ENCODE data around the gene FHOD3. TPM values are rescaled to one million over a fixed set of nuclear protein-coding genes. Genes with fewer than 3 reads are reported as not detected.

FHOD3 gene
- total RNA-seq, 2 donors from 2014 or later = 19.8 to 24.9 TPM

DNA sequence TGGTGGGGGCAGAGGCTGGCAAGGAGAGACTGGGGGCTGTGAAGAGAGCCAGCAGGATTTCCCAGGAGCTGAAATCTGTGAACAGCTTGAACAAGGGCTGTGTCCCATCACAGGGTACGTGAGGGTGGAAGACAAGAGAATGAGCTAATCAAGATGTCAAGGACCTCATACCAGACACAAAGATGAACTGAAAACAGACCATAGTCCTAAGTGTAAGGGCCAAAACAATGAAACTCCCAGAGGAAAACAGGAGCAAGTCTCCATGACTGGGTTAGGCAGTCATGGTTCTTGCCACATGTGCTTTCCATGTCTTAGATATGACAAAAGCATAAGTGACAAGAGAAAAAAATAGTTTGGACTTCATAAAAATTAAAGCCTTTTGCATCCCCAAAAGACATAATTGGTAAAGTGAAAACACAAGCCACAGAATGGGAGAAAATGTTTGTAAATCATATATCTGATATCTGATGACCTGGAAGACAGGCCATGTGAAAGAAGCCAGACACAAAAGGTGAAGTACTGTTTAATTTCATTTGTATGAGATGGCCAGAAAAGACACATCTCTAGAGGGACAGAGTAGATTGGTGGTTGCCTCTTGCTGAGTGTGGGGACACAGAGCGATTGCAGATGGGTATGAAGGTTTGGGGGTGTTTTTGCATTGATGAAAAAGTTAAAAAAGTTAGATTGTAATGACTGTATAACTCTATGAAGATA, 67.6 kb downstream of the FHOD3 start:
- H3K27me3 ChIP-seq (replicated peaks; ENCODE audit: insufficient read depth) = no peaks in the 10 kb centered on the region
- no peak overlapping the region for H3K4me3 ChIP-seq
- peaks cover 14 to 31% of the 10 kb centered on the region in 2 donors for H3K4me1 ChIP-seq (ENCODE audit: control insufficient read depth in 1 of 2, low read depth in 2 of 2)
- DNase-seq (ENCODE audit: low spot score) (no peak), ATAC-seq (ENCODE audit: insufficient number of reproducible peaks, low FRiP score, low read depth) (no peak)
- no peak for TF ChIP-seq CTCF (IDR thresholded peaks at IDR 0.05)
- H3K27ac ChIP-seq = no peak overlapping the region
- no peaks in the 10 kb centered on the region for H3K36me3 ChIP-seq
- no peaks in the 10 kb centered on the region for H3K9me3 ChIP-seq

DNA sequence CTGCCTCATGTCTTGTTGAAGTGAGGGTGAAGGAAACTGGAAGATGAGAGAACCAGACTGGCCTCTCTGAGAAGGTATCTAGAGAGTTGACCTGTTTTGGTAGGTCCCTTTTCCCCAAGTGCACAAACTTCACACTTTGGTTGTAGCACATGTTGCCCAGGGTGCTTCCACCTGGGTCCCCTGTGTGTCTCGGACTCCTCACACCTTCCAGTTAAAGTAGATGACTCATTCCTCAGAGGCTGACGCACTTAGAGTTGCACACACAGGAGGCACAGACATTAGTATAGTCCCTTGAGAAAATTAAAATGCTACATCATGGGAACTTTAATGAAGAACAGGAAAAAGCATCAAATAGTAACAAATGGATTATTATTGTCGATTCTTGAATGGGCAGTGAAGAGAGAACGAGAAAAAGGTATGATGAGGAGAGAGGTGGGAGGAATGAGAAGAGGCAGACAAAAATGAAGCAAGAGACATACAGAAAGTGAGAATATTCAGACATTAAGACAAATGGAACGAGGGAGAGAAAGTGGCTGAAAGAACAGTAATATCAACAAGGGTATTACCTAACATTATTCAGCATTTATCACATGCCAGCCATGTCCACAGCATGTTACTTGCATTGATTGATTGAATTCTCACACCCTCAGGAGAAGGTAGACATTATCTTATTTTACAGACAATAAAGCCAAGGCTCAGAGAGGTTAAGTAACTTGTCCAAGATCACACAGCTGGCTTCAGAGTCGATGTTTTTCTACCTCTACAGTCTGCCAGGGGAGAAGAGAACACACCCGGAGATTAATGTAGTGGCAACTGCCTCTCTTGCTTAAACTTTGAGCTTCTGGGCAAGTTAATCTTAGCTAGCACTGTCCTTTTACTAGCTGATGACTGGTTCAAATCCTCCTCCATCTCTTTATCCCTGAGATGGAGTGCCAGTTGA, 68.6 kb downstream of the FHOD3 start:
- ATAC-seq (ENCODE audit: insufficient number of reproducible peaks, low FRiP score, low read depth) (no peak), DNase-seq (ENCODE audit: low spot score) (no peak)
- Histone ChIP-seq H3K4me3 (no peak overlapping the region), H3K27ac (peak overlapping the region; percentile 60 to 66), H3K27me3 (replicated peaks; ENCODE audit: insufficient read depth) (no peaks in the 10 kb centered on the region), H3K9me3 (no peaks in the 10 kb centered on the region), H3K36me3 (no peaks in the 10 kb centered on the region), H3K4me1 (ENCODE audit: control insufficient read depth in 1 of 2, low read depth in 2 of 2) (peaks cover 14 to 31% of the 10 kb centered on the region in 2 donors)
- no peak for TF ChIP-seq CTCF (IDR thresholded peaks at IDR 0.05)

DNA sequence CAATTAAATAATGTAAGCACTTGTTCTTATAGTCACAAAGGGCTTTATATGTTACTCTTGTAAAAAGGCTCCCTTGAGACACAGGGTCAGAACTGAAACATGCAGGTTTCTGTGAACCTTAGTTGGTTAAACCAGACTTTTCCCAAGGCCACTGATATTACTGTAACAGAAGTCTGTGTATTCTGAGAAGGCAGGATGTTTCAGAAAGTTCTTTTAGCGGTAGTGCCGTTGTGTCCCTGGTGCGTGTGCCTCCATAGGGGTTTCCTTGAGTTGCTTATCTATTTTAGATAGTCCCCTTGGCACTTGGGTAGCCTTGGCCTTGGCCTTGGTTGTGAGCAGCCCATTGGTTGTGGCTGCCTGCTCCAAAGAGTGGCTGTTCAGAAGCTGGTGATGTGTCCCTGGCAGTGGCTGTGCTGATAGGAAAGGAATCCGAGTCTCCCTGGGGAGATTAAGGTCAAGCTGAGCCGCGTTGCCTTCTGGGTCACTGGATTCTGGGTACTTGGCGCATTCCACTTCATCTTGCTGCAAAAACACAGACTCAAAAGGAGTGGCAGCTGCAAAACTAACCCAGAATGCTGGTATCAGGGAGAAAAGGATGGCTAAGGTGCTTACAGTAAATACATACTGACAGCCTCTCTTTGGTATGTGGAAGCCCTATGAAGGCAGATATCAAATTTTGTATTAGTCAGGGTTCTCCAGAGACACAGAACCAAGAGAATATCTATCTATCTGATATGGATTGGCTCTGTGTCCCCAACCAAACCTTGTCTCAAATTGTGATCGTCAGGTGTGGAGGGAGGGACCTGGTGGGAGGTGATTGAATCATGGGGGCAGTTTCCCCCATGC, 69.7 kb downstream of the FHOD3 start:
- Histone ChIP-seq H3K4me3 (no peak overlapping the region), H3K36me3 (no peaks in the 10 kb centered on the region), H3K9me3 (no peaks in the 10 kb centered on the region), H3K4me1 (ENCODE audit: control insufficient read depth in 1 of 2, low read depth in 2 of 2) (peaks cover 17 to 39% of the 10 kb centered on the region in 2 donors), H3K27me3 (replicated peaks; ENCODE audit: insufficient read depth) (no peaks in the 10 kb centered on the region), H3K27ac (peak overlapping the region; percentile 60 to 66)
- ATAC-seq (ENCODE audit: insufficient number of reproducible peaks, low FRiP score, low read depth) = peak; percentile 83
- no peak for TF ChIP-seq CTCF (IDR thresholded peaks at IDR 0.05)
- DNase-seq (ENCODE audit: low spot score) = peak; percentile 11

- TF ChIP-seq CTCF (IDR thresholded peaks at IDR 0.05) = no peak
- H3K27me3 ChIP-seq (replicated peaks; ENCODE audit: insufficient read depth) = no peaks in the 10 kb centered on the region
- peak overlapping the region; percentile 60 to 66 for H3K27ac ChIP-seq
- DNase-seq (ENCODE audit: low spot score) (no peak), ATAC-seq (ENCODE audit: insufficient number of reproducible peaks, low FRiP score, low read depth) (no peak)
- peaks cover 29 to 56% of the 10 kb centered on the region in 2 donors for H3K4me1 ChIP-seq (ENCODE audit: control insufficient read depth in 1 of 2, low read depth in 2 of 2)
- H3K9me3 ChIP-seq = no peaks in the 10 kb centered on the region
- H3K4me3 ChIP-seq = no peak overlapping the region
- H3K36me3 ChIP-seq = no peaks in the 10 kb centered on the region
Measured at GRCh38 chr18:36368889-36369288, 71.4 kb downstream of the FHOD3 start.
